T-cell (primary cell): ENCODE measurements around the gene HHIPL2. TPM values are rescaled to one million over a fixed set of nuclear protein-coding genes. Genes with fewer than 3 reads are reported as not detected.

ENCODE experiments used
- ATAC-seq, 4 experiments: fragments of 200-7000 bp in 3 of 4; fragments of 150-1000 bp in 1 of 4; cut with Tn5 transposase; replicated peaks in 1 of 4; 1 replicate in 3 of 4; 2 replicates in 1 of 4; pipeline ENCODE4 v1.10.0; 2021; ENCODE audit warnings: moderate library complexity in 3 of 4, mild to moderate bottlenecking in 2 of 4, moderate number of reproducible peaks in 1 of 4
- CTCF ChIA-PET, 2 donors: fragments of 300-600 bp; sonication (Branson Sonifier 250); formaldehyde crosslinking; loops; one replicate each; lab custom pipeline; 2022; ENCODE audit warnings: antibody characterized with exemption in 2 of 2; lab: Charles Lee
- POLR2A ChIA-PET, 2 donors: fragments of 300-600 bp; sonication (Branson Sonifier 250); formaldehyde crosslinking; loops; one replicate each; lab custom pipeline; 2022; ENCODE audit warnings: antibody characterized with exemption in 2 of 2; lab: Charles Lee
- DNase-seq, 35 experiments: peaks; one replicate each; pipeline versions ENCODE4 v3.0.0 to v3.0.0-alpha.2; 2013 to 2023
- H3K27ac ChIP-seq: one replicate; pipeline ENCODE4 v1.5.1; 2013; ENCODE audit warnings: low read length
- H3K27me3 ChIP-seq, 2 experiments: replicated peaks in 1 of 2; 1 replicate in 1 of 2; 2 replicates in 1 of 2; pipeline versions ENCODE4 v1.6.1 to v1.7.0; 2013; ENCODE audit warnings: low read length in 1 of 2, mixed read lengths in 1 of 2; ENCODE audit not compliant: control insufficient read depth in 2 of 2, insufficient read depth in 2 of 2; ENCODE audit errors: extremely low read depth in 1 of 2
- H3K36me3 ChIP-seq, 2 donors: 1 replicate in 1 of 2; 2 replicates in 1 of 2; pipeline versions ENCODE4 v1.6.1 to v1.7.0; 2013; ENCODE audit warnings: low read length in 1 of 2; ENCODE audit not compliant: control insufficient read depth in 2 of 2, insufficient read depth in 1 of 2; ENCODE audit errors: extremely low read depth in 1 of 2
- H3K4me1 ChIP-seq, 2 experiments: 1 replicate in 1 of 2; 2 replicates in 1 of 2; pipeline versions ENCODE4 v1.6.1 to v1.7.0; 2013; ENCODE audit warnings: low read length in 2 of 2, mixed read lengths in 1 of 2; ENCODE audit not compliant: insufficient read depth in 2 of 2, control insufficient read depth in 1 of 2; ENCODE audit errors: extremely low read depth in 1 of 2
- H3K4me3 ChIP-seq, 2 donors: 1 replicate in 1 of 2; 2 replicates in 1 of 2; pipeline versions ENCODE4 v1.5.1 to v1.7.0; 2013; ENCODE audit warnings: mild to moderate bottlenecking in 2 of 2, low read length in 1 of 2, moderate library complexity in 1 of 2; ENCODE audit not compliant: control insufficient read depth in 1 of 2; ENCODE audit errors: extremely low read depth in 1 of 2
- H3K9me3 ChIP-seq: 2 replicates; pipeline ENCODE4 v1.7.0; 2013
- H3K27ac Mint-ChIP-seq, 2 donors: one replicate each; pipeline ENCODE4 v1.8.0; 2020 to 2021; ENCODE audit warnings: mild to moderate bottlenecking in 2 of 2, mixed read lengths in 2 of 2
- H3K27me3 Mint-ChIP-seq, 2 donors: one replicate each; pipeline ENCODE4 v1.8.0; 2021 to 2022; ENCODE audit warnings: mixed read lengths in 2 of 2
- H3K36me3 Mint-ChIP-seq: one replicate; pipeline ENCODE4 v1.8.0; 2021; ENCODE audit warnings: mixed read lengths
- H3K4me1 Mint-ChIP-seq, 3 donors: one replicate each; pipeline ENCODE4 v1.8.0; 2020 to 2022; ENCODE audit warnings: mixed read lengths in 3 of 3, mild to moderate bottlenecking in 1 of 3
- H3K4me3 Mint-ChIP-seq, 3 donors: one replicate each; pipeline ENCODE4 v1.8.0; 2020 to 2022; ENCODE audit warnings: mild to moderate bottlenecking in 3 of 3, mixed read lengths in 3 of 3, moderate library complexity in 3 of 3
- H3K9me3 Mint-ChIP-seq, 3 donors: one replicate each; pipeline ENCODE4 v1.8.0; 2020 to 2022; ENCODE audit warnings: mixed read lengths in 3 of 3
- WGBS: methylation state at CpG from one replicate; pipeline ENCODE4 v1.1.5; 2013; ENCODE audit warnings: missing lambda C conversion rate; ENCODE audit not compliant: insufficient coverage; 5-methylcytosine and 5-hydroxymethylcytosine counted together
- total RNA-seq, 35 experiments: library from RNA in 6 of 35; stranded (reverse) in 6 of 35; fragments of 120-200 nt in 1 of 35; gene quantifications; one replicate each; pipeline versions ENCODE4 v1.2.1 to v1.2.4 and lab custom pipeline; 2013 to 2026

The HHIPL2 gene
- total RNA-seq, 5 donors from 2014 or later (not counting 1 experiment from before 2014, with no cell fraction given), result 0.53 to 1.4 (median 1.0) TPM; not detected in 2

GRCh38 chr1:222530852-222531251, 17.1 kb downstream of the HHIPL2 start:
- Histone ChIP-seq H3K27me3 (peaks cover 0 to 15% of the 10 kb centered on the region in 2 experiments), H3K36me3 (no peaks in the 10 kb centered on the region), H3K27ac (no peak overlapping the region), H3K9me3 (no peaks in the 10 kb centered on the region), H3K4me3 (no peak overlapping the region), H3K4me1 (no peaks in the 10 kb centered on the region)
- Mint-ChIP-seq H3K36me3 (no peaks in the 10 kb centered on the region), H3K9me3 (peaks cover 0 to 7% (median 5%) of the 10 kb centered on the region in 3 donors), H3K27ac (no peak overlapping the region), H3K4me1 (no peaks in the 10 kb centered on the region), H3K4me3 (no peak overlapping the region), H3K27me3 (peaks cover 5 to 12% of the 10 kb centered on the region in 2 donors)
- no peak for ATAC-seq
- ChIA-PET CTCF (interaction anchor here in 1 of 2 donors (0.6 kb wide), 1 partner anchor 1100 kb away, joined by 4 read pairs; no protein-coding TSS in a partner anchor), POLR2A (no interaction called here)
- no peak for DNase-seq
- WGBS, result 88% methylated on average over 3 of the region's 6 CpGs

- H3K4me1 Mint-ChIP-seq, result no peaks in the 10 kb centered on the region
- no peak overlapping the region for H3K4me3 ChIP-seq
- CTCF ChIA-PET, result no interaction called here
- H3K36me3 ChIP-seq, result no peaks in the 10 kb centered on the region
- peaks cover 0 to 7% (median 5%) of the 10 kb centered on the region in 3 donors for H3K9me3 Mint-ChIP-seq
- H3K27ac ChIP-seq, result no peak overlapping the region
- H3K4me3 Mint-ChIP-seq, result no peak overlapping the region
- peaks cover 0 to 20% of the 10 kb centered on the region in 2 experiments for H3K27me3 ChIP-seq
- H3K36me3 Mint-ChIP-seq, result no peaks in the 10 kb centered on the region
- H3K9me3 ChIP-seq, result no peaks in the 10 kb centered on the region
- POLR2A ChIA-PET, result no interaction called here
- H3K27me3 Mint-ChIP-seq, result peaks cover 10 to 18% of the 10 kb centered on the region in 2 donors
- 61% methylated on average over 2 of the region's 3 CpGs for WGBS
- no peak overlapping the region for H3K27ac Mint-ChIP-seq
- ATAC-seq (no peak), DNase-seq (no peak)
- no peaks in the 10 kb centered on the region for H3K4me1 ChIP-seq
These were observed 18.0 kb downstream of the HHIPL2 start for GRCh38 chr1:222529916-222530315.

- H3K36me3 Mint-ChIP-seq, result no peaks in the 10 kb centered on the region
- DNase-seq (no peak), ATAC-seq (no peak)
- H3K4me1 Mint-ChIP-seq, result no peaks in the 10 kb centered on the region
- H3K4me1 ChIP-seq, result no peaks in the 10 kb centered on the region
- WGBS, result no CpG with 5 or more reads among the region's 3 CpGs
- H3K9me3 ChIP-seq, result no peaks in the 10 kb centered on the region
- H3K4me3 ChIP-seq, result no peak overlapping the region
- no peak overlapping the region for H3K4me3 Mint-ChIP-seq
- H3K27ac Mint-ChIP-seq, result no peak overlapping the region
- peaks cover 0 to 7% (median 5%) of the 10 kb centered on the region in 3 donors for H3K9me3 Mint-ChIP-seq
- no peaks in the 10 kb centered on the region for H3K36me3 ChIP-seq
- POLR2A ChIA-PET, result no interaction called here
- H3K27me3 Mint-ChIP-seq, result peaks cover 12 to 18% of the 10 kb centered on the region in 2 donors
- CTCF ChIA-PET, result no interaction called here
- H3K27me3 ChIP-seq, result peaks cover 0 to 20% of the 10 kb centered on the region in 2 experiments
- no peak overlapping the region for H3K27ac ChIP-seq
These were observed 18.7 kb downstream of the HHIPL2 start for GRCh38 chr1:222529181-222529580.

- peaks cover 6 to 14% (median 7%) of the 10 kb centered on the region in 3 donors for H3K9me3 Mint-ChIP-seq
- H3K4me3 Mint-ChIP-seq, result no peak overlapping the region
- Histone ChIP-seq H3K4me1 (no peaks in the 10 kb centered on the region), H3K27ac (no peak overlapping the region), H3K36me3 (no peaks in the 10 kb centered on the region), H3K9me3 (no peaks in the 10 kb centered on the region), H3K4me3 (no peak overlapping the region), H3K27me3 (peaks cover 0 to 11% of the 10 kb centered on the region in 2 experiments)
- CTCF ChIA-PET, result interaction anchor here in 1 of 2 donors (0.7 kb wide), 2 partner anchors 33 to 377 kb away, joined by 3 read pairs; no protein-coding TSS in a partner anchor
- H3K27ac Mint-ChIP-seq, result no peak overlapping the region
- no peaks in the 10 kb centered on the region for H3K36me3 Mint-ChIP-seq
- ATAC-seq (no peak), DNase-seq (no peak)
- WGBS, result 40% methylated on average over 1 of the region's 2 CpGs
- H3K27me3 Mint-ChIP-seq, result peaks cover 9 to 21% of the 10 kb centered on the region in 2 donors
- H3K4me1 Mint-ChIP-seq, result no peaks in the 10 kb centered on the region
- POLR2A ChIA-PET, result no interaction called here
These were observed 22.0 kb downstream of the HHIPL2 start for GRCh38 chr1:222525951-222526350.

- no peak for DNase-seq
- Mint-ChIP-seq H3K9me3 (peaks cover 6 to 14% (median 7%) of the 10 kb centered on the region in 3 donors), H3K4me3 (no peak overlapping the region), H3K27ac (no peak overlapping the region), H3K27me3 (peaks cover 7 to 21% of the 10 kb centered on the region in 2 donors), H3K4me1 (no peaks in the 10 kb centered on the region), H3K36me3 (no peaks in the 10 kb centered on the region)
- Histone ChIP-seq H3K4me1 (no peaks in the 10 kb centered on the region), H3K36me3 (no peaks in the 10 kb centered on the region), H3K4me3 (no peak overlapping the region), H3K27me3 (peaks cover 0 to 6% of the 10 kb centered on the region in 2 experiments), H3K9me3 (no peaks in the 10 kb centered on the region), H3K27ac (no peak overlapping the region)
- CTCF ChIA-PET, result no interaction called here
- 76% methylated on average over 2 of the region's 3 CpGs for WGBS
- POLR2A ChIA-PET, result no interaction called here
- no peak for ATAC-seq
These were observed 24.1 kb downstream of the HHIPL2 start for GRCh38 chr1:222523852-222524251.

- Mint-ChIP-seq H3K4me3 (no peak overlapping the region), H3K4me1 (no peaks in the 10 kb centered on the region), H3K27ac (no peak overlapping the region), H3K9me3 (peaks cover under 1 to 9% (median 6%) of the 10 kb centered on the region in 3 donors), H3K27me3 (peaks cover 7 to 14% of the 10 kb centered on the region in 2 donors), H3K36me3 (no peaks in the 10 kb centered on the region)
- no peak overlapping the region for H3K27ac ChIP-seq
- ChIA-PET POLR2A (no interaction called here), CTCF (interaction anchor here in 1 of 2 donors (0.6 kb wide), 1 partner anchor 564 kb away, joined by 3 read pairs; no protein-coding TSS in a partner anchor)
- no peaks in the 10 kb centered on the region for H3K36me3 ChIP-seq
- no peaks in the 10 kb centered on the region for H3K9me3 ChIP-seq
- DNase-seq (no peak), ATAC-seq (no peak)
- 78% methylated on average over 7 of the region's 8 CpGs for WGBS
- H3K27me3 ChIP-seq, result peaks cover 0 to 6% of the 10 kb centered on the region in 2 experiments
- H3K4me1 ChIP-seq, result no peaks in the 10 kb centered on the region
- H3K4me3 ChIP-seq, result no peak overlapping the region
These were observed 25.6 kb downstream of the HHIPL2 start for GRCh38 chr1:222522105-222522915.
